GM19395 (cell line): ENCODE data around the gene NUP210.
"Not testable (repeated sequence)": the region's sequence is repeated elsewhere in the genome, so short reads cannot be mapped to it uniquely, and the experiment has no call there.

Source experiments
- ATAC-seq: cut with Tn5 transposase; IDR thresholded peaks from one replicate; pipeline ENCODE4 v1.9.1; 2021; ENCODE audit warnings: mild to moderate bottlenecking, moderate library complexity; ENCODE audit not compliant: unreplicated experiment

Gene NUP210

DNA sequence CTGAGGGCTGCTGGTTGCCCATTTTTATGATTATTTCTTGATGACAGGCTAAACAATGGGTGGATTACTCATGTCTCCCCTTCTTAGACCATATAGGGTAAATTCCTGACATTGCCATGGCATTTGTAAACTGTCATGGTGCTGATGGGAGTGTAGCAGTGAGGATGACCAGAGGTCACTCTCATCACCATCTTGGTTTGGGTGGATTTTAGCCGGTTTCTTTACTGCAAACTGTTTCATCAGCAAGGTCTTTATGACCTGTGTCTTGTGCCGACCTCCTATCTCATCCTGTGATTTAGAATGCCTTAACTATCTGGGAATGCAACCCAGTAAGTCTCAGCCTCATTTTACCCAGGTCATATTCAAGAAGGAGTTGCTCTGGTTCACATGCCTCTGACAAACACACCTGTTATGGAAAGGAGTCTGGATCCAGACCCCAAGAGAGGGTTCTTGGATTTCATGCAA, 10.3 kb upstream of the NUP210 start:
- not testable (repeated sequence) for ATAC-seq

- ATAC-seq, result no peak
Observed at GRCh38 chr3:13429631-13430291, 9.6 kb upstream of the NUP210 start.

DNA sequence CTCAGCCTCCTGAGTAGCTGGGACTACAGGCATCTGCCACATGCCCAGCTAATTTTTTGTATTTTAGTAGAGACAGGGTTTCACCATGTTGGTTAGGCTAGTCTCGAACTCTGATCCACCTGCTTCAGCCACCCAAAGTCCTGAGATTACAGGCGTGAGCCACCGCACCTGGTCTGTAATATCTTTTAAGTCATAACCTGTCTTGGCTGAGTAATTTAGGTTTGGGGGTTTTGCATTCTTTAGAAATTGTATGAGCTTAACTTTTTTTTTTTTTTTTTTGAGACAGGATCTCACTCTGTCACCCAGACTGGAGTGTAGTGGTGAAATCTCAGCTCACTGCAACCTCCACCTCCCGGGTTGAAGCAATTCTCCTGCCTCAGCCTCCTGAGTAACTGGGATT, 8.6 kb upstream of the NUP210 start:
- ATAC-seq, result not testable (repeated sequence)

- peak; percentile 58 for ATAC-seq
Observed at GRCh38 chr3:13427662-13428603, 7.8 kb upstream of the NUP210 start.

- ATAC-seq, result no peak
Observed at GRCh38 chr3:13426591-13426990, 6.5 kb upstream of the NUP210 start.

- ATAC-seq, result no peak
Observed at GRCh38 chr3:13425689-13426088, 5.6 kb upstream of the NUP210 start.

- ATAC-seq, result no peak
Observed at GRCh38 chr3:13424865-13425617, 4.9 kb upstream of the NUP210 start.

- no peak for ATAC-seq
Observed at GRCh38 chr3:13424141-13424844, 4.2 kb upstream of the NUP210 start.

DNA sequence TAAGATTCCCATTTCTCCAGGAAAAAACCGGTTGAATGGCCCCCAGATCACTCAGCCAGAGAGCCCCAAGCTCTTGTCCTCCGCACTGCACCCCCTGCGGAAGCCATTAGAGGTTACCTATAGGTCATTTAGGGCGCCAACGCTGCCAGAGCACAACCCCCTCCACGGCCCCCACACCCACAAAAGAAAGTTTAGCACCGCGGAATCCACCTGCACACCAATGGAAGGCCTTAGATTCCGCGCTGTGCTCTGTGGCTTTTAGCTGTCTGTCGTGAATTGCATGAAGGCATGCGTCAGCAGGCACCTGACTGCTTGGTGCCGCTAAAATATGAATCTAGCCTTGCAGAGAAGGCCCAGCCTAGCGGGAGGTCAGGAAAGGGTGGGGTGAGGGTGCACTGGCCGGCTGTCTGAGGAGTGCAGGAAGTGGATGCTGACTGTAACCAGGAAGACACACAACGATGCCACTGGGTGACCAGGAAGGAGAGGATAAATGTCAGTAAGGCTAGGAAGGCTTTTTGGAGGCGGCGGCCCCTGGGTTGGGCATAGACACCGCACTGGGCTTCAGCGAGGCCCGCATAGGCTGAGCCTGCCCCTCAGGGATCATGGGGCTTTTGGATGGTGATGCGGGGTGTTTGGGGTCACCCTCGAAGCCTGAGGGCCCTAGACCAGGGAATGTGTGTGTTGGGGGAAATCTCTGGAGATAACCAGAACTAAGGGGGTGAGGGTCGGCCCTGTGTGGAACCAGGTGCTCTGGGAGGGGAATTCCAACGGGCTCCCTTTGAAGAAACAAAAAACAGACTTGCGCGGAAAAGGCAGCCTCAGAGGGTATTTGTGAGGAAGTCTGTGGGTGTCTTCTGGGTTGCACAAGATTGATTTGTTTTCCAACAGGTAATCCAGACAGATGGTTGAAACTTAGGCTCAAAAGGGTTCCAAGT, 976 bp upstream of the NUP210 start:
- ATAC-seq, result peak; percentile 45

DNA sequence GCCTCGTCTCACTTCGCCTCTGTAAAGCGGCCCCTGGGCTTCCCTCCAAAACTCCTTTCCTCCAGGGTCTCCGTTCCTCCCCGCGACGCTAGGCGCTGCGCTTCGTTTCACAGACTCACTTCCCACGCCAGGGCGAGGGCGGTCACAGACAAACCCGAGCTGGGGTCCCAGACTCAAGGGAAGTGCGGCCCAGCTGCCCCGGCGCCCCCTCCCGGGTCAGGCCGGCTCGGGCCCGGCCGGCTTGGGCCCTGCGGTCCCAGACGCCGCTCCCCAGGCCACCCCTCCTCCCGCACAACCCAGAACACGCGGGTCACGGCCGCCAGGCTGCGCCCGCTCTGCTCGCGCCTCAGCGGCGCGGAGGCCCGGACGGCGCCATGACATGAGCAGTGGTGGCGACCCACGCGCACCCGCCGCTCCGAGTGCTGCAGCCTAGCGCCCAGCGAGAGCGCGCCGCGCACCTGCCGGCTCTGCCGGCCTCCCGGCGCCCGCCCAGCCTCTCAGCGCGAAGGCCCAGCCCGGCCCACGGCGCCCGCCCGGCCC, 547 bp downstream of the NUP210 start:
- peak; percentile 36 for ATAC-seq

- no peak for ATAC-seq
Observed at GRCh38 chr3:13417166-13417947, 2.8 kb downstream of the NUP210 start.

GRCh38 chr3:13415997-13416793, 3.9 kb downstream of the NUP210 start:
- ATAC-seq, result no peak

DNA sequence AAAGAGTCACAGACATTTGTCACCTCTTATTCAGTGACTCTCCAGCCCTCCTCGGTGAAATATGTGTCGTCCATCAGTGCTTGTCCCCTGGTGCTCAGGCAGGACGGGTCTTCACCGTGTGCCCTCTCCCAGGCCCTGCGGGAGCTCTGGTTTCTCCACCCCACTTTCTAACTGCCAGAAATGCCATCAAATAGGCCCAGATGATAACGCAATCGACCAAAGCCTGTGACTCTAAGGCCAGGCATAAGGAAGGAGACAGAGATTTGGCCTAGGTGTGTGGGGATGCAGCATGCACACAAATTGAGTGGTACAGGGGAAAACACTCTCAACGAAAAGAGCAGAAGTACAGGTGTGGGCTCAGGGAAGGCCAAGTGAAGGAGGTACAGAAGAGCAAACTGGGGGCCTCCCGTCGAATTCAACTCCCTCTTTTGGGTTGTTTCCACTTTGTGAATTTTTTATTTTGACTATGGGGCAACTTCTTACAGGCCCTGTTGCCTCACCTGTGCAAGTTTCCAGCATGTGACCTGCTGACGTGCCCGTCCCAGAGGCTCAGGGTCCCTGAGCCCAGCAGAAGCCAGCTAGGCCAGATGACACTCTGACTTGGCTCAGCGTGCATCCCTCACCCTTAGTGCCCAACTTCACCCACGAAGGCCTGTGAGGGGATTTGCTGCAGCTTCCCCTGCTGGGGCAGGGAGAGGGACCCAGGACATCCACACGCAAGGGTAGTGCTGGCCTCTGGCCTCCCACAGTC, 4.7 kb downstream of the NUP210 start:
- no peak for ATAC-seq

- peak; percentile 92 for ATAC-seq
Observed at GRCh38 chr3:13414040-13414729, 5.9 kb downstream of the NUP210 start.

- no peak for ATAC-seq
Observed at GRCh38 chr3:13411186-13411860, 8.8 kb downstream of the NUP210 start.

DNA sequence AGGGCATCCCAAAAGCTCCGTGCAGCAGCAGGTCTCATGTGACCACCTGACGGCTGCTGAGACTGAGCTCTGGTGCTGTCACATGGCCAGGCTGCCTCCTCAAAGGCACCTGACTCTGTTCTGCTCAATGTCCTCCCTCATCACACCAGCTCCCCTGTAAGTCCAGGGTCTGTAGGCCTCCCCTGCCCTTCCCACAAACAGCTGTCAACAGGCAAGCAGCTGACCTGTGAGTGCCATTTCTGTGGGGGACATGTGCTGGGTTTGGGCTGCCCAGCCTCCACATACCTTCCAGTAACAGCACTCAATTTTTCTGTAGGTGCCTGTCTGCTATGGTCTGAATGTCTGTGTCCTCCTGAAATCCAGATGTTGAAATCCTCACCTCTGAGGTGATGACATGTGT, 11.2 kb downstream of the NUP210 start:
- ATAC-seq, result no peak
